ENCODE results near the gene USP9Y.

- TF ChIP-seq CTCF (IDR thresholded peaks at IDR 0.05), result no peak
- TF ChIP-seq POLR2A (IDR thresholded peaks at IDR 0.05), result no peak
These were observed 93.0 kb downstream of the USP9Y start for GRCh38 chrY:12793999-12794398.

Data from testis (tissue), 2 donors.